ENCODE results near the gene ARHGEF16. TPM values are rescaled to one million over a fixed set of nuclear protein-coding genes. Genes with fewer than 3 reads are reported as not detected.

ARHGEF16 gene
- polyA plus RNA-seq, 1 of the 3 experiments (the other 2 are of a cell fraction) = 0.18 TPM

- Histone ChIP-seq H3K4me1 (ENCODE audit: control insufficient read depth in 1 of 2, insufficient read depth in 2 of 2, low read depth in 1 of 2, low read length in 1 of 2) (peaks cover 5 to 35% of the 10 kb centered on the region in 2 experiments; a peak in 2 of 4 replicates), H3K79me2 (ENCODE audit: insufficient read depth) (no peaks in the 10 kb centered on the region), H3K4me2 (no peak overlapping the region), H3K36me3 (replicated peaks in 1 of 2; ENCODE audit: control insufficient read depth in 1 of 2, insufficient read depth in 2 of 2, low read length in 1 of 2) (no peaks in the 10 kb centered on the region), H3K9me2 (no peaks in the 10 kb centered on the region), H3K27ac (ENCODE audit: low read depth in 2 of 2, low read length in 1 of 2) (peak overlapping the region in 1 of 2 experiments; percentile 68; a peak in 2 of 4 replicates), H2AFZ (ENCODE audit: low read depth) (no peak overlapping the region), H3K9me3 (no peaks in the 10 kb centered on the region), H3K4me3 (ENCODE audit: low read depth in 2 of 2, low read length in 1 of 2) (no peak overlapping the region), H3F3A (replicated peaks; ENCODE audit: insufficient read depth) (peaks cover 4% of the 10 kb centered on the region), H3K27me3 (ENCODE audit: insufficient read depth) (no peaks in the 10 kb centered on the region), H3K9ac (no peak overlapping the region), H4K20me1 (ENCODE audit: insufficient read depth) (no peaks in the 10 kb centered on the region)
- CTCF ChIA-PET = interaction anchor here (1.0 to 3.7 kb wide), 7 partner anchors 10 to 117 kb away, joined by 3 to 21 read pairs (median 10); no protein-coding TSS in a partner anchor
- POLR2A ChIA-PET = interaction anchor here (1.1 kb wide), 1 partner anchor 15 kb away, joined by 3 read pairs; no protein-coding TSS in a partner anchor
- TF ChIP-seq MXI1 (IDR thresholded peaks at IDR 0.05; ENCODE audit: low read depth, low read length) (0 out of 2 replicates have a peak, but pooled peaks have one; percentile 29), GATA2 (CRISPR knock-in tag; IDR thresholded peaks at IDR 0.05) (peak; percentile 82), MAX (IDR thresholded peaks at IDR 0.05; ENCODE audit: low read depth) (no peak)
- 67% methylated on average over 5 of the region's 22 CpGs for WGBS (ENCODE audit: low lambda C conversion rate)
- DNase-seq = peak; percentile 85
These were observed 48.4 kb downstream of the ARHGEF16 start for GRCh38 chr1:3502641-3503524.

- WGBS (ENCODE audit: low lambda C conversion rate) = 65% methylated on average over 3 of the region's 8 CpGs
- no peak overlapping the region for H3K4me2 ChIP-seq
- ChIA-PET POLR2A (interaction anchor here (1.1 kb wide), 1 partner anchor 14 kb away, joined by 3 read pairs; no protein-coding TSS in a partner anchor), CTCF (interaction anchor here (0.8 to 2.7 kb wide), 7 partner anchors 11 to 112 kb away, joined by 3 to 15 read pairs (median 6); no protein-coding TSS in a partner anchor)
- H3K4me1 ChIP-seq (ENCODE audit: control insufficient read depth in 1 of 2, insufficient read depth in 2 of 2, low read depth in 1 of 2, low read length in 1 of 2) = peaks cover 5 to 35% of the 10 kb centered on the region in 2 experiments; a peak in 2 of 4 replicates
- peak; percentile 73 for DNase-seq
- H3K4me3 ChIP-seq (ENCODE audit: low read depth in 2 of 2, low read length in 1 of 2) = no peak overlapping the region
- no peak overlapping the region; the same call in 1 of the 2 replicates for H3K9ac ChIP-seq
- no peak for TF ChIP-seq NRF1 (IDR thresholded peaks at IDR 0.05; ENCODE audit: low read depth, low read length)
- no peak for TF ChIP-seq IRF3 (IDR thresholded peaks at IDR 0.05; ENCODE audit: low read depth, low read length)
- no peak for TF ChIP-seq MAX (IDR thresholded peaks at IDR 0.05; ENCODE audit: low read depth)
- no peak for TF ChIP-seq SMC3 (IDR thresholded peaks at IDR 0.05; ENCODE audit: low read depth, low read length)
- no peak for TF ChIP-seq EZH2phosphoT487 (IDR thresholded peaks at IDR 0.05; ENCODE audit: borderline replicate concordance, low read depth)
- no peak for TF ChIP-seq RAD21 (IDR thresholded peaks at IDR 0.05; ENCODE audit: low read length)
- no peak overlapping the region for H2AFZ ChIP-seq (ENCODE audit: low read depth)
- H3K79me2 ChIP-seq (ENCODE audit: insufficient read depth) = no peaks in the 10 kb centered on the region
- H3K27me3 ChIP-seq (ENCODE audit: insufficient read depth) = no peaks in the 10 kb centered on the region
- H3F3A ChIP-seq (replicated peaks; ENCODE audit: insufficient read depth) = peaks cover 4% of the 10 kb centered on the region
- H3K9me3 ChIP-seq = no peaks in the 10 kb centered on the region
- H3K27ac ChIP-seq (ENCODE audit: low read depth in 2 of 2, low read length in 1 of 2) = peak overlapping the region; percentile 68 to 77; a peak in 3 of 4 replicates
- H3K9me2 ChIP-seq = no peaks in the 10 kb centered on the region
- H4K20me1 ChIP-seq (ENCODE audit: insufficient read depth) = no peaks in the 10 kb centered on the region
- no peaks in the 10 kb centered on the region for H3K36me3 ChIP-seq (replicated peaks in 1 of 2; ENCODE audit: control insufficient read depth in 1 of 2, insufficient read depth in 2 of 2, low read length in 1 of 2)
These were observed 49.0 kb downstream of the ARHGEF16 start for GRCh38 chr1:3503525-3503886.

Data from SK-N-SH (cell line).